HepG2 (cell line): ENCODE results near the gene PUM1. TPM values are rescaled to one million over a fixed set of nuclear protein-coding genes. Genes with fewer than 3 reads are reported as not detected.

Experiments
- ATAC-seq: fragments of 200-7000 bp; cut with Tn5 transposase; 3 replicates; pipeline ENCODE4 v1.9.1; 2020; ENCODE audit warnings: mild to moderate bottlenecking, moderate library complexity
- BruUV-seq: library from RNA; stranded (reverse); fragments of 400-500 nt; replicated peaks from 2 replicates; lab custom pipeline; 2021; lab: Mats Ljungman, UMichigan
- CTCF ChIA-PET: fragments of 300-600 bp; formaldehyde crosslinking; extraction: SDS; loops from one replicate; lab custom pipeline; 2021; ENCODE audit warnings: low total read pairs, inconsistent platforms, low intra/inter-chr PET ratio; lab: Yijun Ruan, JAX
- POLR2A ChIA-PET: fragments of 350-600 bp; sonication (Branson Sonifier 250); formaldehyde crosslinking; loops from one replicate; lab custom pipeline; 2020; ENCODE audit warnings: antibody characterized with exemption, inconsistent platforms; lab: Yijun Ruan, JAX
- DNase-seq: peaks from one replicate; pipeline ENCODE4 v3.0.0-alpha.2; 2015; ENCODE audit warnings: low spot score
- FAIRE-seq: peaks from 3 replicates; lab custom pipeline; 2011; peaks lifted over from hg19 to GRCh38; lab: Jason Lieb, UNC
- H2AFZ ChIP-seq: one replicate; pipeline ENCODE4 v1.6.1; 2011; ENCODE audit warnings: low read length, inconsistent platforms
- H3K27ac ChIP-seq: fragments of 300-600 bp; 3 replicates; pipeline ENCODE4 v1.8.0; 2011; ENCODE audit warnings: mixed run types, mild to moderate bottlenecking, mixed read lengths, low read length, inconsistent platforms; ENCODE audit not compliant: insufficient read depth; ENCODE audit errors: extremely low read length
- H3K27me3 ChIP-seq, 2 experiments: fragments of 200-600 bp in 1 of 2; 2 replicates in 1 of 2; 3 replicates in 1 of 2; pipeline versions ENCODE4 v1.6.0 to v1.8.0; 2011; ENCODE audit warnings: low read length in 2 of 2, mild to moderate bottlenecking in 2 of 2, moderate library complexity in 2 of 2, inconsistent platforms in 1 of 2; ENCODE audit not compliant: insufficient read depth in 2 of 2, control insufficient read depth in 1 of 2
- H3K36me3 ChIP-seq, 2 experiments: fragments of 200-600 bp in 1 of 2; replicated peaks in 1 of 2; 2 replicates in 1 of 2; 3 replicates in 1 of 2; pipeline versions ENCODE4 v1.5.1 to v1.8.0; 2011; ENCODE audit warnings: low read length in 2 of 2, inconsistent platforms in 1 of 2; ENCODE audit not compliant: insufficient read depth in 2 of 2, control insufficient read depth in 1 of 2
- H3K4me1 ChIP-seq: 2 replicates; pipeline ENCODE4 v1.5.1; 2012; ENCODE audit warnings: low read length, inconsistent platforms; ENCODE audit not compliant: insufficient read depth
- H3K4me2 ChIP-seq: 2 replicates; pipeline ENCODE4 v1.6.0; 2011; ENCODE audit warnings: low read depth, low read length, inconsistent platforms
- H3K4me3 ChIP-seq, 3 experiments: fragments of 200-600 bp in 1 of 3; sonication (generic), shearing (Covaris generic) in 1 of 3; replicated peaks in 1 of 3; 2 replicates each; pipeline ENCODE4 v1.5.1; 2011 to 2016; ENCODE audit warnings: low read length in 3 of 3, inconsistent platforms in 2 of 3, low read depth in 2 of 3, mild to moderate bottlenecking in 2 of 3, control low read depth in 1 of 3, mixed read lengths in 1 of 3; ENCODE audit not compliant: insufficient read depth in 1 of 3
- H3K79me2 ChIP-seq: one replicate; pipeline ENCODE4 v1.6.1; 2011; ENCODE audit warnings: low read length, inconsistent platforms; ENCODE audit not compliant: insufficient read depth
- H3K9ac ChIP-seq: 2 replicates; pipeline ENCODE4 v1.6.0; 2011; ENCODE audit warnings: mild to moderate bottlenecking, low read depth, low read length, inconsistent platforms; ENCODE audit not compliant: insufficient read depth
- H3K9me3 ChIP-seq: 2 replicates; pipeline ENCODE4 v1.5.1; 2012; ENCODE audit warnings: mild to moderate bottlenecking, low read length
- H4K20me1 ChIP-seq: 2 replicates; pipeline ENCODE4 v1.6.0; 2011; ENCODE audit warnings: inconsistent platforms, mild to moderate bottlenecking, low read length, moderate library complexity; ENCODE audit not compliant: insufficient read depth
- KAT2B ChIP-seq: fragments of 150-350 bp; IDR thresholded peaks from 2 replicates; pipeline ENCODE4 v1.6.1; 2014; ENCODE audit warnings: low read depth, low read length, borderline replicate concordance
- KAT7 ChIP-seq: IDR thresholded peaks from 2 replicates; pipeline ENCODE4 v1.6.1; 2018; ENCODE audit warnings: borderline replicate concordance, missing compliant biosample characterization
- MAFF ChIP-seq: IDR thresholded peaks from 2 replicates; pipeline ENCODE4 v1.6.1; 2011; ENCODE audit warnings: low read depth, low read length, improper control_type of control experiment
- MAFK ChIP-seq, 2 experiments: IDR thresholded peaks in 1 of 2; conservative IDR thresholded peaks in 1 of 2; 2 replicates each; pipeline ENCODE4 v1.6.1; 2011; ENCODE audit warnings: improper control_type of control experiment in 2 of 2, low read length in 2 of 2
- SMARCC2 ChIP-seq: fragments of 450-650 bp; IDR thresholded peaks from 2 replicates; pipeline ENCODE4 v1.6.1; 2017; ENCODE audit warnings: antibody characterized with exemption, mild to moderate bottlenecking
- ZBTB43 ChIP-seq: sonication (generic); formaldehyde crosslinking; conservative IDR thresholded peaks from 2 replicates; pipeline ENCODE4 v1.4.0; 2020; ENCODE audit warnings: missing genetic modification reagents
- ZNF441 ChIP-seq: sonication (generic); formaldehyde crosslinking; IDR thresholded peaks from 2 replicates; pipeline ENCODE4 v1.7.0; 2021; ENCODE audit warnings: missing genetic modification reagents, borderline replicate concordance
- ZNF503 ChIP-seq: sonication (generic); formaldehyde crosslinking; IDR thresholded peaks from 2 replicates; pipeline ENCODE4 v1.4.0; 2020; ENCODE audit warnings: missing genetic modification reagents
- WGBS: methylation state at CpG from one replicate; pipeline ENCODE4 v1.1.6; 2017; ENCODE audit warnings: low lambda C conversion rate; 5-methylcytosine and 5-hydroxymethylcytosine counted together
- in situ Hi-C: cut with HindIII; loops from 2 replicates; pipeline ENCODE4 v1.10.0; 2017; ENCODE audit warnings: low pct_unique_long_range_greater_than_20kb; ENCODE audit not compliant: extremely low pct_ligation_motif_present
- intact Hi-C: fragments of 100-400 bp; cut with micrococcal nuclease; formaldehyde crosslinking; loops from one replicate; pipeline ENCODE4 v1.10.0; 2022; ENCODE audit not compliant: unreplicated experiment
- polyA plus RNA-seq, 8 experiments: library from polyadenylated mRNA; depleted of rRNA in 3 of 8; stranded (reverse) in 7 of 8; unstranded in 1 of 8; fragments of >200 nt; fragmentation: Illumina TruSeq in 4 of 8; extraction: Trizol in 4 of 8; gene quantifications; 2 replicates each; pipeline versions ENCODE4 v1.2.1 to v1.2.3, GENCODE V29; 2011 to 2016; ENCODE audit warnings: low read depth in 4 of 8, missing spikeins in 1 of 8, mixed read lengths in 1 of 8; ENCODE audit not compliant: insufficient read depth in 1 of 8
- total RNA-seq, 5 experiments: library from RNA; depleted of rRNA; stranded (reverse); fragments of >200 nt; fragmentation: Illumina TruSeq; extraction: Trizol; gene quantifications; 2 replicates each; pipeline ENCODE4 v1.2.3, GENCODE V29; 2016; ENCODE audit warnings: low read depth in 1 of 5

PUM1 gene
- total and polyA plus RNA-seq, 2 of the 13 experiments (the other 11 are each of a cell fraction or from before 2014, with no cell fraction given) = 64.7 to 91.0 TPM

- FAIRE-seq = no peak
- 96% methylated on average over 3 of the region's 3 CpGs for WGBS
- ATAC-seq = no peak
- Histone ChIP-seq H3K79me2 (peaks cover 91% of the 10 kb centered on the region), H3K9ac (no peak overlapping the region), H3K4me2 (no peak overlapping the region), H3K36me3 (peaks cover 21 to 69% of the 10 kb centered on the region in 2 experiments), H3K27me3 (no peaks in the 10 kb centered on the region), H3K4me3 (no peak overlapping the region), H2AFZ (no peak overlapping the region), H3K4me1 (peaks cover 30% of the 10 kb centered on the region), H4K20me1 (peaks cover 77% of the 10 kb centered on the region), H3K9me3 (no peaks in the 10 kb centered on the region), H3K27ac (no peak overlapping the region)
- POLR2A ChIA-PET = no interaction called here
- in situ Hi-C loops (no loop called here), intact Hi-C loops (no loop called here)
- no peak for TF ChIP-seq KAT2B
- no peak for TF ChIP-seq SMARCC2
- no peak for TF ChIP-seq ZNF503
- no peak for TF ChIP-seq KAT7
- no peak for TF ChIP-seq ZNF441 (CRISPR knock-in tag)
- DNase-seq = no peak
- no TSS peak for BruUV-seq
- CTCF ChIA-PET = no interaction called here
Observed at GRCh38 chr1:30990591-30990990, 74.9 kb downstream of the PUM1 start.

- ChIA-PET POLR2A (no interaction called here), CTCF (no interaction called here)
Observed at GRCh38 chr1:30988045-30988444, 77.5 kb downstream of the PUM1 start.

More at GRCh38 chr1:30988045-30988444, 77.5 kb downstream of the PUM1 start:
- Histone ChIP-seq H3K4me1 (peaks cover 30% of the 10 kb centered on the region), H3K79me2 (peaks cover 92% of the 10 kb centered on the region), H3K4me2 (no peak overlapping the region), H3K4me3 (no peak overlapping the region), H3K27ac (no peak overlapping the region), H3K9ac (no peak overlapping the region), H3K36me3 (peaks cover 18 to 73% of the 10 kb centered on the region in 2 experiments), H3K27me3 (no peaks in the 10 kb centered on the region), H4K20me1 (peaks cover 93% of the 10 kb centered on the region), H2AFZ (no peak overlapping the region), H3K9me3 (no peaks in the 10 kb centered on the region)
- 98% methylated on average over 1 of the region's 1 CpG for WGBS
- no peak for FAIRE-seq
- no peak for DNase-seq
- intact Hi-C loops = no loop called here
- BruUV-seq = no TSS peak
- TF ChIP-seq MAFK (conservative IDR thresholded peaks at IDR 0.05 in 1 of 2, IDR thresholded peaks at IDR 0.05 in 1 of 2; ENCODE audit: low read length in 2 of 2) (peak in 1 of 2 experiments; percentile 54; a peak in 2 of 4 replicates), ZBTB43 (no peak), MAFF (0 out of 2 replicates have a peak, but pooled peaks have one; percentile 4)
- no peak for ATAC-seq
- in situ Hi-C loops = no loop called here
